ENCODE measurements around the gene SLC38A4. TPM values are rescaled to one million over a fixed set of nuclear protein-coding genes. Genes with fewer than 3 reads are reported as not detected.

SLC38A4 gene
- total and polyA plus RNA-seq, 9 of the 15 experiments (the other 6 are each of a cell fraction or from before 2014, with no cell fraction given) = 0.16 TPM; not detected in 8

DNA sequence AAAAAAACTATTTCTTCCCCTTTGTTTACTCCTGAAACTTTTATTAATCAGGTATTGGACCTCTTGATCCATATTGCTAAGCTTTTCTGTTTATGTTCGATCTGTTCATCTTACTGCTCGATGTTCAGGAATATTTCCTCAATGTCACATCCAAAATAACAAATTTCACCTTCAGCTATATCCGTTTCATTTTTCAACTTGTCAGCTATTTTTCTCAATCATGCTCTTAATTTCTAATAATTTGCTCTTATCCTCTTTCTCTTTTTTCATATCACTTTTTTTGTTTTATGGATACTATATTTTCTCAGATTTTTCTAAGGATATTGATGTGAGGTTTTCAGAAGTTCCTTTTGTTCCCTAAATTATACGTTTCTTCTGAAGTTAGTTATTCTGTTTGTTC lies 29.8 kb downstream of the SLC38A4 start:
- DNase-seq (ENCODE audit: extremely low read depth in 1 of 4, low spot score in 3 of 4) (no peak), ATAC-seq (no peak), FAIRE-seq (no peak)
- Histone ChIP-seq H3K4me3 (no peak overlapping the region), H3K36me3 (ENCODE audit: control insufficient read depth, insufficient read depth, low read length) (no peaks in the 10 kb centered on the region), H3K79me2 (ENCODE audit: control insufficient read depth, insufficient read depth, low read length) (no peaks in the 10 kb centered on the region), H4K20me1 (replicated peaks; ENCODE audit: control insufficient read depth, insufficient read depth, low read length) (no peaks in the 10 kb centered on the region), H3K9me1 (ENCODE audit: control insufficient read depth, insufficient read depth, low read length) (no peaks in the 10 kb centered on the region), H3K9me3 (replicated peaks; ENCODE audit: control insufficient read depth, insufficient read depth, low read depth, low read length) (no peaks in the 10 kb centered on the region), H3K4me1 (replicated peaks in 1 of 2; ENCODE audit: control insufficient read depth in 2 of 2, insufficient read depth in 2 of 2, low read length in 2 of 2) (no peaks in the 10 kb centered on the region), H3K27ac (ENCODE audit: extremely low read depth, low read depth, low read length) (no peak overlapping the region), H3K4me2 (ENCODE audit: insufficient read depth, low read length) (no peak overlapping the region), H3K27me3 (ENCODE audit: control insufficient read depth in 2 of 2, insufficient read depth in 2 of 2, low read length in 2 of 2) (no peaks in the 10 kb centered on the region), H3K9ac (ENCODE audit: insufficient read depth in 1 of 2, low read depth in 2 of 2, low read length in 2 of 2) (no peak overlapping the region), H2AFZ (ENCODE audit: low read depth, low read length) (no peak overlapping the region)
- intact Hi-C loops (cut with micrococcal nuclease) = no loop called here
- ChIA-PET CTCF (ENCODE audit: low intra/inter-chr PET ratio) (no interaction called here), POLR2A (no interaction called here)
- no peak for TF ChIP-seq MECOM (CRISPR knock-in tag; IDR thresholded peaks at IDR 0.05)
- TF ChIP-seq, protein P1, sequence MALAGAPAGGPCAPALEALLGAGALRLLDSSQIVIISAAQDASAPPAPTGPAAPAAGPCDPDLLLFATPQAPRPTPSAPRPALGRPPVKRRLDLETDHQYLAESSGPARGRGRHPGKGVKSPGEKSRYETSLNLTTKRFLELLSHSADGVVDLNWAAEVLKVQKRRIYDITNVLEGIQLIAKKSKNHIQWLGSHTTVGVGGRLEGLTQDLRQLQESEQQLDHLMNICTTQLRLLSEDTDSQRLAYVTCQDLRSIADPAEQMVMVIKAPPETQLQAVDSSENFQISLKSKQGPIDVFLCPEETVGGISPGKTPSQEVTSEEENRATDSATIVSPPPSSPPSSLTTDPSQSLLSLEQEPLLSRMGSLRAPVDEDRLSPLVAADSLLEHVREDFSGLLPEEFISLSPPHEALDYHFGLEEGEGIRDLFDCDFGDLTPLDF (CRISPR knock-in tag; IDR thresholded peaks at IDR 0.05) = no peak
- TF ChIP-seq NR3C1 (CRISPR knock-in tag; IDR thresholded peaks at IDR 0.05) = no peak
- no peak for TF ChIP-seq NR2F6 (CRISPR knock-in tag; IDR thresholded peaks at IDR 0.05)
- no peak for TF ChIP-seq TGIF2 (CRISPR knock-in tag; IDR thresholded peaks at IDR 0.05)
- TF ChIP-seq SMARCA5 (IDR thresholded peaks at IDR 0.05) = no peak
- TF ChIP-seq HDAC6 (IDR thresholded peaks at IDR 0.05; ENCODE audit: low read depth, low read length) = no peak
- peak; percentile 51; the same call in 1 of the 2 replicates for TF ChIP-seq C11orf30 (IDR thresholded peaks at IDR 0.05; ENCODE audit: low read depth)
- TF ChIP-seq SIN3A (IDR thresholded peaks at IDR 0.05; ENCODE audit: borderline replicate concordance in 2 of 2, control insufficient read depth in 1 of 2, low read depth in 2 of 2, low read length in 2 of 2) = no peak
- TF ChIP-seq, protein P2, sequence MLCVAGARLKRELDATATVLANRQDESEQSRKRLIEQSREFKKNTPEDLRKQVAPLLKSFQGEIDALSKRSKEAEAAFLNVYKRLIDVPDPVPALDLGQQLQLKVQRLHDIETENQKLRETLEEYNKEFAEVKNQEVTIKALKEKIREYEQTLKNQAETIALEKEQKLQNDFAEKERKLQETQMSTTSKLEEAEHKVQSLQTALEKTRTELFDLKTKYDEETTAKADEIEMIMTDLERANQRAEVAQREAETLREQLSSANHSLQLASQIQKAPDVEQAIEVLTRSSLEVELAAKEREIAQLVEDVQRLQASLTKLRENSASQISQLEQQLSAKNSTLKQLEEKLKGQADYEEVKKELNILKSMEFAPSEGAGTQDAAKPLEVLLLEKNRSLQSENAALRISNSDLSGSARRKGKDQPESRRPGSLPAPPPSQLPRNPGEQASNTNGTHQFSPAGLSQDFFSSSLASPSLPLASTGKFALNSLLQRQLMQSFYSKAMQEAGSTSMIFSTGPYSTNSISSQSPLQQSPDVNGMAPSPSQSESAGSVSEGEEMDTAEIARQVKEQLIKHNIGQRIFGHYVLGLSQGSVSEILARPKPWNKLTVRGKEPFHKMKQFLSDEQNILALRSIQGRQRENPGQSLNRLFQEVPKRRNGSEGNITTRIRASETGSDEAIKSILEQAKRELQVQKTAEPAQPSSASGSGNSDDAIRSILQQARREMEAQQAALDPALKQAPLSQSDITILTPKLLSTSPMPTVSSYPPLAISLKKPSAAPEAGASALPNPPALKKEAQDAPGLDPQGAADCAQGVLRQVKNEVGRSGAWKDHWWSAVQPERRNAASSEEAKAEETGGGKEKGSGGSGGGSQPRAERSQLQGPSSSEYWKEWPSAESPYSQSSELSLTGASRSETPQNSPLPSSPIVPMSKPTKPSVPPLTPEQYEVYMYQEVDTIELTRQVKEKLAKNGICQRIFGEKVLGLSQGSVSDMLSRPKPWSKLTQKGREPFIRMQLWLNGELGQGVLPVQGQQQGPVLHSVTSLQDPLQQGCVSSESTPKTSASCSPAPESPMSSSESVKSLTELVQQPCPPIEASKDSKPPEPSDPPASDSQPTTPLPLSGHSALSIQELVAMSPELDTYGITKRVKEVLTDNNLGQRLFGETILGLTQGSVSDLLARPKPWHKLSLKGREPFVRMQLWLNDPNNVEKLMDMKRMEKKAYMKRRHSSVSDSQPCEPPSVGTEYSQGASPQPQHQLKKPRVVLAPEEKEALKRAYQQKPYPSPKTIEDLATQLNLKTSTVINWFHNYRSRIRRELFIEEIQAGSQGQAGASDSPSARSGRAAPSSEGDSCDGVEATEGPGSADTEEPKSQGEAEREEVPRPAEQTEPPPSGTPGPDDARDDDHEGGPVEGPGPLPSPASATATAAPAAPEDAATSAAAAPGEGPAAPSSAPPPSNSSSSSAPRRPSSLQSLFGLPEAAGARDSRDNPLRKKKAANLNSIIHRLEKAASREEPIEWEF (CRISPR knock-in tag; IDR thresholded peaks at IDR 0.05) = no peak
- TF ChIP-seq MAFG (tag; conservative IDR thresholded peaks at IDR 0.05) = peak; percentile 44
- TF ChIP-seq MCM3 (IDR thresholded peaks at IDR 0.05) = no peak
- TF ChIP-seq ZNF316 (IDR thresholded peaks at IDR 0.05) = peak; percentile 84
- TF ChIP-seq ZFX (CRISPR knock-in tag; IDR thresholded peaks at IDR 0.05) = no peak
- no peak for TF ChIP-seq CEBPB (tag; IDR thresholded peaks at IDR 0.05)
- no peak for TF ChIP-seq ZNF778 (CRISPR knock-in tag; IDR thresholded peaks at IDR 0.05)
- no peak for TF ChIP-seq MAZ (CRISPR knock-in tag; conservative IDR thresholded peaks at IDR 0.05 in 1 of 2, IDR thresholded peaks at IDR 0.05 in 1 of 2)
- 4% methylated on average over 4 of the region's 4 CpGs for WGBS (ENCODE audit: insufficient coverage, low coverage, missing lambda C conversion rate)
- no TSS peak for BruUV-seq (replicated peaks)
- in situ Hi-C loops (cut with MboI) = no loop called here
